ENCODE results near the gene LRRC1.

LRRC1 gene

DNA sequence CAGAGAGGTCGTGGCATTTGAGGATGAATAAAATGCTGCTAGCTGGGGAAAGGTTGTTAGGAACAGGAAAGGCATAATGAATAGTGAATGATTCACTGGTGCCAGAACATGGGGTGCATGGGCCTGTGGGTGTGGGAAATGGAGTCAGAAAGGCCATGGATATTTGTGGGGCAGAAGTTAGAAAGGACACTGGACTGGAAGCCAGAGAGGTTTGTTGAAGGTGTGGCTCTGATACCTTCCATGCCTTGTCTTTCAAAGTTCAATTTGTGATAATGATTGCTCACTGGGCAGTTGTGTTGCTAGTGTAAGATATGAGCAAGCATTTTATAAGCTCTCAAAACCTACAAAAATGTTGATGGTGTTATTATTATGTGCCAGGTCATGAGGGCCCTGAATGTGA, 32.7 kb downstream of the LRRC1 start:
- Histone ChIP-seq H3K9me3 (ENCODE audit: control insufficient read depth, low read length) (no peaks in the 10 kb centered on the region), H3K4me3 (ENCODE audit: insufficient read depth, low read depth, low read length, poor library complexity, severe bottlenecking) (no peak overlapping the region), H3K27ac (ENCODE audit: insufficient read depth, low read length, poor library complexity, severe bottlenecking) (no peak overlapping the region), H3K27me3 (replicated peaks; ENCODE audit: control insufficient read depth, insufficient read depth, low read length, poor library complexity, severe bottlenecking) (no peaks in the 10 kb centered on the region), H3K36me3 (ENCODE audit: control insufficient read depth, insufficient read depth, low read length) (no peaks in the 10 kb centered on the region), H3K4me1 (ENCODE audit: control insufficient read depth, insufficient read depth, low read length, poor library complexity, severe bottlenecking) (no peaks in the 10 kb centered on the region)
- no peak for DNase-seq

DNA sequence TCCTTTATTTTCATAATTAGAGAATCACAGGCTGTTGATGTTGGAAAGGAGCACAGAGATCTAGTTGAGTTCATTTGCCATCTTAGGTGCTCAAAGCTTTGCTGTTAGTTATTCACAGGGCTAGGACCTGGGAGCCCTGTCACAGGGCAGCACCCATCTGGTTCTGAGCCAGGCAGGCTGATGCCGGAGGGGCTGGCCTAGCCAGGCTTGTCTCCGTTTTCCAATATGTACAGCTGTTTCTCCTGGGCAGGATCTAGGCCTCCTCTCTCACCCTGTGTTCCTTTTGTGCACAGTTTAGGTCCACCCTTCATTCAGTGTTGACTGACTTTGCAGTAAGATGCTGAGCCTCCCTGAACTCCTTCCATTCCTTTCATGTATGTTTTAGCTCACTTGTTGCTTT, 33.4 kb downstream of the LRRC1 start:
- Histone ChIP-seq H3K27me3 (replicated peaks; ENCODE audit: control insufficient read depth, insufficient read depth, low read length, poor library complexity, severe bottlenecking) (no peaks in the 10 kb centered on the region), H3K4me1 (ENCODE audit: control insufficient read depth, insufficient read depth, low read length, poor library complexity, severe bottlenecking) (no peaks in the 10 kb centered on the region), H3K27ac (ENCODE audit: insufficient read depth, low read length, poor library complexity, severe bottlenecking) (no peak overlapping the region), H3K36me3 (ENCODE audit: control insufficient read depth, insufficient read depth, low read length) (no peaks in the 10 kb centered on the region), H3K4me3 (ENCODE audit: insufficient read depth, low read depth, low read length, poor library complexity, severe bottlenecking) (no peak overlapping the region), H3K9me3 (ENCODE audit: control insufficient read depth, low read length) (no peaks in the 10 kb centered on the region)
- DNase-seq = no peak

DNA sequence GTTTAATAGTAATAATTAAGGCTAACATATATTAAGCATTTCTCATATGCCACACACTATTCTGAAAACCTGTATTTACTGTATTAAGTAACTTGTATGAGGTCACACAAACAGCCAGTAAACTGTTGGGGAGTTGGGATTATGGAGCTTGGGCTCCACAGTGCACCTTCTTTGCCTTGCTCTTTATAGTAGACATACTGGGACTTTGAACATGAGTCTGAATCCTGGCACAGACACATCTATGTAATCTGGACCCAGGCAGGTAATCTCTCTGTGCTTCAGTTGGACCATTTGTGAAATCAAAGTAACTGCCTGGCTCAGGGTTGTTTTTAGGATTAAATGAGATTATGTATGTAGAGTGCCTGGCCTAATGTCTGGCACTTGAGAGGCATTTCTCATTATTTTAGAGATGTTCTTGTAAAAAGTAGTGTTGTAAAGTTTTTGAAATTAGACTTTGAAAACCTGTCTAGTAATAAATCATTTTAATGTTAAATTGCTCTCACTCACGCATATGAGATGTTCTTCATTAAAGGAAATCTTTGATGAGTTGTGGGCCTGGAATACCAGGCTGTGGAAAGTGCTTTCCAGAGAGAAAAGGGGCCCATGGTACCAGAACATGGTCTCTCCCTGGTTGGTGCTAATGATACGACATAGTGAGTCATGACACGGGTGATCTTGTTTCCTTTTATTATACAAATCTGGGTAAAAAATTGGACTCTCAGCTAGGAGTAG, 34.3 kb downstream of the LRRC1 start:
- Histone ChIP-seq H3K9me3 (ENCODE audit: control insufficient read depth, low read length) (no peaks in the 10 kb centered on the region), H3K4me3 (ENCODE audit: insufficient read depth, low read depth, low read length, poor library complexity, severe bottlenecking) (no peak overlapping the region), H3K27me3 (replicated peaks; ENCODE audit: control insufficient read depth, insufficient read depth, low read length, poor library complexity, severe bottlenecking) (no peaks in the 10 kb centered on the region), H3K4me1 (ENCODE audit: control insufficient read depth, insufficient read depth, low read length, poor library complexity, severe bottlenecking) (no peaks in the 10 kb centered on the region), H3K36me3 (ENCODE audit: control insufficient read depth, insufficient read depth, low read length) (no peaks in the 10 kb centered on the region), H3K27ac (ENCODE audit: insufficient read depth, low read length, poor library complexity, severe bottlenecking) (no peak overlapping the region)
- DNase-seq = no peak

DNA sequence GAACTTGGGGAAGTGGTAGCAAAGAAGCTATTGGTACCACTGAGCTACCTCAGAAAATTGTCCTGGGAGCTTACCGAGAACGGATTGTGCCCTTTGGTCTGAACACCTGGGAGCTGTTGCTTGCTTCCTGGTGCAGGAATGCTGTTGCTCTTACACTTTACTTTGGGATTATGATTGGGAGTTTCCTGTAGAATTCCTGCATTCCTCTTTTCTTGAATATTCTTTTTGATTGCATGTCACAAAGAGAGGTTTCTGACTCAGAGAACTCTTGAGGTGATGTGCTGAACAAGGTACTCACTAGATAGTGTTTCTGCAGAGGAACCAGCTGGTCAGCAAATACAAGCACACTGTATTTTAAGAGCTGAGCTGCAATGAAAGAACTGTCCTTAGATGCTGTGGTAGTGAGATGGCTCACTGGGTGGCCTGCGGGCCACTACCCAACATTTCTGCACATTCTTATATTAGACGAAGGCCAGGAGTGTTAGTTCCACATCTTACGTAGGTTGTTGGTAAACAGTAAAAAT, 35.0 kb downstream of the LRRC1 start:
- H3K27ac ChIP-seq (ENCODE audit: insufficient read depth, low read length, poor library complexity, severe bottlenecking) = no peak overlapping the region
- H3K36me3 ChIP-seq (ENCODE audit: control insufficient read depth, insufficient read depth, low read length) = no peaks in the 10 kb centered on the region
- H3K9me3 ChIP-seq (ENCODE audit: control insufficient read depth, low read length) = no peaks in the 10 kb centered on the region
- H3K4me1 ChIP-seq (ENCODE audit: control insufficient read depth, insufficient read depth, low read length, poor library complexity, severe bottlenecking) = no peaks in the 10 kb centered on the region
- DNase-seq = no peak
- H3K27me3 ChIP-seq (replicated peaks; ENCODE audit: control insufficient read depth, insufficient read depth, low read length, poor library complexity, severe bottlenecking) = no peaks in the 10 kb centered on the region
- no peak overlapping the region for H3K4me3 ChIP-seq (ENCODE audit: insufficient read depth, low read depth, low read length, poor library complexity, severe bottlenecking)

DNA sequence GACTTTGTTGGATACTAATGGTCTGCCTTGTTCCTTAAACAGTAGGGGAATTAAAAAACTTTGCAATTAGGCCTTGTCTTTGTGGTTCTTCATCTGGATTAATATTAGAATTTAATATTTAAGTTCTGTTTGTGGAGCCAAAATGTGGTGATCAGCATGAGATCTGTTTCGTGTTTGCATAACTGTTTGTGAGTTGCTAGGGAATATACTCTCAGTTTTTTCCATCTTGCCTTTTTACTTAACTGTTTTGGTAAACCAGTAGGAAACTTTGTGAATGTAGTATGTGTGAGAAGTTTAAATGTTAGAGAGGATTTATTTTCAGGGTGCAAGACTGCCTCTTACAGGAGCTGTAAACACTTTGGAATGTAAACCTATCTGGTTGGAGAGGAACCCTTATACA, 35.6 kb downstream of the LRRC1 start:
- Histone ChIP-seq H3K27me3 (replicated peaks; ENCODE audit: control insufficient read depth, insufficient read depth, low read length, poor library complexity, severe bottlenecking) (no peaks in the 10 kb centered on the region), H3K4me3 (ENCODE audit: insufficient read depth, low read depth, low read length, poor library complexity, severe bottlenecking) (no peak overlapping the region), H3K36me3 (ENCODE audit: control insufficient read depth, insufficient read depth, low read length) (no peaks in the 10 kb centered on the region), H3K27ac (ENCODE audit: insufficient read depth, low read length, poor library complexity, severe bottlenecking) (no peak overlapping the region), H3K9me3 (ENCODE audit: control insufficient read depth, low read length) (no peaks in the 10 kb centered on the region), H3K4me1 (ENCODE audit: control insufficient read depth, insufficient read depth, low read length, poor library complexity, severe bottlenecking) (no peaks in the 10 kb centered on the region)
- no peak for DNase-seq

DNA sequence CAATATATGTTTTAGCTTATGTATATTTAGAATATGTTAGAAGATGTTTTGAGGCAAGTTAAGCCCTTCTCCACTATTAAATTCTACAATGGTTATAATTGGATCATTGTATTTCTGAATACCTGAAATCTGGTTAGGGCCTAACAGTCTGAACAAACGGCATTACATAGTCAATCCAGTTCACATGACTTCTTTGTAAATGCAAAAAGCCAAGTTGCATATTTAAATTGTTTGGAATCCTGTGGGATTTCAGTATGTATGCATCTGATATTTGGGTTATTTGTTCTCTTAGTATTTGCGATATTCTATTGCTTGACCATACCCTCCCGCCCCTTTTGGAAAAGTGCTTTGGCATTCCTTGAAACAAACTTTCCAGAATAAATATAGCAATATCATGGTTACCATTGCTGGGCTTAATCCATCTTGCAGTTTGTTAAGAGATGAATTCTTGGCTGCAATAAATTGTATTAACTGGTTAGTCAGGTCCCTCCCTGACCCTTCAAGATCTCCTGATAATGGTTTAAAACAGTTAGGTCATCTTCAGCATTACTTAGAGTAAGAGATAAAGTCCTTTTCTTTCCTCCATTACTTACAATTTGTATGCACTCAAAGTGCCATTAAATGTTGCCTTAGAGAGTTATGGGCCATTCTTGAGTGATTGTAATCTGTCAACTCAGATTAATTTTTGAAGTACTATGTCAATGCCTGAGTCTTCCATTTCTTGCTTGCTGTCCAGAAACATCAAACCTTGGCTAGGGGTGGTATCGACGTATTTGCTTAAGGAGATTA, 36.5 kb downstream of the LRRC1 start:
- H3K36me3 ChIP-seq (ENCODE audit: control insufficient read depth, insufficient read depth, low read length) = no peaks in the 10 kb centered on the region
- no peaks in the 10 kb centered on the region for H3K9me3 ChIP-seq (ENCODE audit: control insufficient read depth, low read length)
- H3K4me1 ChIP-seq (ENCODE audit: control insufficient read depth, insufficient read depth, low read length, poor library complexity, severe bottlenecking) = no peaks in the 10 kb centered on the region
- DNase-seq = no peak
- no peak overlapping the region for H3K27ac ChIP-seq (ENCODE audit: insufficient read depth, low read length, poor library complexity, severe bottlenecking)
- H3K27me3 ChIP-seq (replicated peaks; ENCODE audit: control insufficient read depth, insufficient read depth, low read length, poor library complexity, severe bottlenecking) = no peaks in the 10 kb centered on the region
- no peak overlapping the region for H3K4me3 ChIP-seq (ENCODE audit: insufficient read depth, low read depth, low read length, poor library complexity, severe bottlenecking)

DNA sequence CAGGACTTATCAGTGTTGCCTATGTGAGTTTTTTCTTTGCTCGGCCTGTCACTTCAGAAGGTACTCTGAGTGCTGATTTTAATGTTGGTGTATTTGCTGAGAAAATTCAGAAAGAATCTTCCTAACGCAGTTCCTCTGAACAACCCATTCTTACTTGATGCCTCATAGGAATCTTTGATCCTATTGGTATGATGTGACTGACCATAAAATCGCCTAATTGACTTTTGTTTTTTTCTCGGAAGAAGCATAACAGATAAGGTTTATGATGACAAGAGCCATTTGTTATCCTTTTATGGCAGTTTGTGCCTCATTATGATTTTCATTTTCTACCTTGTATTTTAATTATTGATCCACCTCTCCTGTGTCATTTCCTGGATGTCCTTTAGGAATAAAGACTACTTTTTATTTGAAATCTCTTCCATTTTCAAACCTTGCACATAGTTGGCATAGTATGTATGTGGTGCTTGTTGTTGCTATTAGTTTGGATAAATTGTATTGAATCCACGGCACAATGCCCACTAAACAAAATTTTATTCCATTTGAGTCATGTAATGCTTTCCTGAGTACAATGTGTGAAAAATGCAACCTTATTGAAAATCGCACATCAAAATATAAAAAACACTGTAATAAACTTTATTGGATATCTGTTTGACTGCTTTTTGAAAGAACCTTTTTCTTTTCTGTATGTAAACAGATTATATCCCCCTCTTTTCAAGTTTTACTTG, 37.3 kb downstream of the LRRC1 start:
- no peak overlapping the region for H3K4me3 ChIP-seq (ENCODE audit: insufficient read depth, low read depth, low read length, poor library complexity, severe bottlenecking)
- H3K27ac ChIP-seq (ENCODE audit: insufficient read depth, low read length, poor library complexity, severe bottlenecking) = no peak overlapping the region
- no peaks in the 10 kb centered on the region for H3K9me3 ChIP-seq (ENCODE audit: control insufficient read depth, low read length)
- no peak for DNase-seq
- H3K27me3 ChIP-seq (replicated peaks; ENCODE audit: control insufficient read depth, insufficient read depth, low read length, poor library complexity, severe bottlenecking) = no peaks in the 10 kb centered on the region
- H3K36me3 ChIP-seq (ENCODE audit: control insufficient read depth, insufficient read depth, low read length) = no peaks in the 10 kb centered on the region
- no peaks in the 10 kb centered on the region for H3K4me1 ChIP-seq (ENCODE audit: control insufficient read depth, insufficient read depth, low read length, poor library complexity, severe bottlenecking)

DNA sequence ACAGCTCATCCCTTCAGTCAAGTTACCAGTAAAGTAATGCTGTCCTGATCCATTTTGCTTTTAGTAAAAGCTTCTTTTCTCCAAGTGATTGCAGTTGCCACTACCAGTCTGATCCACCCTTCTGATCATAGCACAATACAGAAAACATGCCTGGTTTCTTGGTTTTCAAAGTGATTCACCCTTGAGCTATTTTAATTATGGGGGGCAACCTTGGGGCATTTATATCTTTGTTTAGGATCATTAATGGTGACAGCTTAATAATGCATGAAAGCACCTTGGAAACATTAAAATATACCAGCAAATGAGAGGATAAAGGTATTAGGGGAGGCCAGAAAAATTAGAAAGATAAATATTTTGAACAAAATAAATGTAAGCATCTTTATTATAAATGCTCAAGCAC, 38.4 kb downstream of the LRRC1 start:
- H3K36me3 ChIP-seq (ENCODE audit: control insufficient read depth, insufficient read depth, low read length) = no peaks in the 10 kb centered on the region
- H3K4me1 ChIP-seq (ENCODE audit: control insufficient read depth, insufficient read depth, low read length, poor library complexity, severe bottlenecking) = no peaks in the 10 kb centered on the region
- H3K27ac ChIP-seq (ENCODE audit: insufficient read depth, low read length, poor library complexity, severe bottlenecking) = no peak overlapping the region
- no peak for DNase-seq
- H3K27me3 ChIP-seq (replicated peaks; ENCODE audit: control insufficient read depth, insufficient read depth, low read length, poor library complexity, severe bottlenecking) = no peaks in the 10 kb centered on the region
- no peak overlapping the region for H3K4me3 ChIP-seq (ENCODE audit: insufficient read depth, low read depth, low read length, poor library complexity, severe bottlenecking)
- no peaks in the 10 kb centered on the region for H3K9me3 ChIP-seq (ENCODE audit: control insufficient read depth, low read length)

DNA sequence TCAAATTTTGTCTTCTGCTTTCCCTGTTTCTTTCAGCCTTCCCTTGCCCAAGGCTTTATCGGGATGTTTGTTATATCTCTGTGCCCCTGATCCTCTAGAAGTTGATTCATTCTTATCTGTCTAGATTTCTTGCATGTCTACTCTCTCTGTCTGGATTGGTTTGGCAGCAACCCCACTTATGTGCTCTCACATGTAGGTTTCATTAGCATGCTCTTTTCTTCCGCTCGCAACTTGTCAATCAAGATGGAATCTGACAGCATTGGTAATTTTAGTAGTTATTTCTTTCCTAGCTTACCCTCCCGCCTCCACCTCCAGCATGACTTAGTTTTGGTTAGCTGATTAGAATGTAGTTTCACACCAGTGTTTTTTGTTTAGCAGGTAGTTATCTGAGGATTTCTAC, 39.3 kb downstream of the LRRC1 start:
- DNase-seq = no peak
- Histone ChIP-seq H3K36me3 (ENCODE audit: control insufficient read depth, insufficient read depth, low read length) (no peaks in the 10 kb centered on the region), H3K4me1 (ENCODE audit: control insufficient read depth, insufficient read depth, low read length, poor library complexity, severe bottlenecking) (no peaks in the 10 kb centered on the region), H3K4me3 (ENCODE audit: insufficient read depth, low read depth, low read length, poor library complexity, severe bottlenecking) (no peak overlapping the region), H3K27ac (ENCODE audit: insufficient read depth, low read length, poor library complexity, severe bottlenecking) (no peak overlapping the region), H3K9me3 (ENCODE audit: control insufficient read depth, low read length) (no peaks in the 10 kb centered on the region), H3K27me3 (replicated peaks; ENCODE audit: control insufficient read depth, insufficient read depth, low read length, poor library complexity, severe bottlenecking) (no peaks in the 10 kb centered on the region)
